Heart right ventricle (tissue), 16 donors: Measurements from ENCODE around the gene FBXL5. TPM values are rescaled to one million over a fixed set of nuclear protein-coding genes. Genes with fewer than 3 reads are reported as not detected.
A peak's percentile ranks its signal among the peaks of the same experiment; 100 is the strongest.

Source experiments
- ATAC-seq, 8 donors: fragments of 200-7000 bp; cut with Tn5 transposase; one replicate each; pipeline ENCODE4 v1.9.1; 2020; ENCODE audit warnings: mild to moderate bottlenecking in 8 of 8, moderate library complexity in 8 of 8, moderate number of reproducible peaks in 1 of 8
- DNase-seq, 2 donors: peaks; one replicate each; pipeline ENCODE4 v3.0.0-alpha.2; 2020
- H3K27ac ChIP-seq, 10 donors: fragments of 200-600 bp; sonication (generic) in 2 of 10; one replicate each; pipeline versions ENCODE4 v1.5.0 to v1.8.0; 2020 to 2022; ENCODE audit warnings: mild to moderate bottlenecking in 3 of 10
- H3K27me3 ChIP-seq, 7 donors: fragments of 200-600 bp; one replicate each; pipeline ENCODE4 v1.8.0; 2021 to 2022; ENCODE audit warnings: mild to moderate bottlenecking in 2 of 7
- H3K36me3 ChIP-seq, 9 donors: fragments of 200-600 bp; sonication (generic) in 1 of 9; one replicate each; pipeline versions ENCODE4 v1.5.0 to v1.8.0; 2020 to 2022; ENCODE audit warnings: mild to moderate bottlenecking in 2 of 9
- H3K4me1 ChIP-seq, 9 donors: fragments of 200-600 bp; sonication (generic) in 1 of 9; one replicate each; pipeline versions ENCODE4 v1.5.0 to v1.8.0; 2020 to 2022; ENCODE audit warnings: mild to moderate bottlenecking in 4 of 9
- H3K4me3 ChIP-seq, 10 donors: fragments of 200-600 bp; sonication (generic) in 2 of 10; one replicate each; pipeline versions ENCODE4 v1.5.0 to v1.8.0; 2020 to 2022; ENCODE audit warnings: mild to moderate bottlenecking in 7 of 10, moderate library complexity in 2 of 10
- H3K9me3 ChIP-seq, 11 donors: fragments of 200-600 bp in 10 of 11; sonication (generic) in 2 of 11; one replicate each; pipeline versions ENCODE4 v1.5.0 to v1.8.0; 2013 to 2022; ENCODE audit warnings: mild to moderate bottlenecking in 2 of 11, control low read depth in 1 of 11, moderate library complexity in 1 of 11
- CTCF ChIP-seq, 9 donors: fragments of 200-600 bp; sonication (generic) in 2 of 9; IDR thresholded peaks; one replicate each; pipeline versions ENCODE4 v1.5.0 to v1.8.0; 2021 to 2022; ENCODE audit warnings: antibody characterized with exemption in 9 of 9, mild to moderate bottlenecking in 5 of 9, moderate library complexity in 1 of 9
- WGBS, 2 donors: extraction: QIAGEN DNeasy Blood & Tissue Kit; methylation state at CpG; one replicate each; pipeline ENCODE4 v1.1.7; 2013; ENCODE audit warnings: inconsistent platforms in 1 of 2; 5-methylcytosine and 5-hydroxymethylcytosine counted together
- intact Hi-C, 10 donors: fragments of 100-400 bp; cut with DNase I; formaldehyde crosslinking; loops; one replicate each; pipeline versions ENCODE4 v1.11.1 to v1.14.2; 2022
- polyA plus RNA-seq, 2 donors: library from polyadenylated mRNA; stranded (reverse); fragments of 200-250 nt; gene quantifications; one replicate each; pipeline ENCODE4 v1.2.3, GENCODE V29; 2013
- total RNA-seq, 10 donors: library from RNA; stranded (reverse); fragmentation: NEBNext Ultra II Directional in 3 of 10; extraction: Animal tissue kit (Norgen Biotek cat#: 25700) in 3 of 10; gene quantifications; one replicate each; pipeline versions ENCODE4 v1.2.1 to v1.2.4, GENCODE V29; 2021 to 2023
- donor health status: Arrhythmogenic right ventricular cardiomyopathy.
- donor health status: ischemic (EF 13 %, LVEDD 7.1; RV severe dilation, severe dysfunction).
- donor health status: healthy with polysubstance abuse.
- donor health status: DM: no; HTN: yes; CAD: no.
- donor health status: DM: no; HTN: no; CAD: no.
- donor health status: ischemic (EF 25% LVEDD 6.9; RV normal size, moderate dysfunction).
- donor health status: ischemic (EF 25% LVEDD 5.7; RV mildly dilated, moderate dysfunction).
- donor health status: healthy.
- donor health status: DM: yes; HTN: yes; CAD: no.
- donor health status: Ischemic cardiomyopathy.
- donor health status: ischemic (EF 35%, LVEDD 5.7; RV mildly dilated, moderate dysfunction).
- donor health status: nonischemic (EF 11% LVEDD 7.7; RV severe dilation, severe dysfunction).
- donor health status: DM: yes; HTN: yes; CAD: no.
- donor health status: PGD.
- donor health status: ischemic (EF 29% LVEDD 5.4; RV normal size, mild dysfunction).
- donor health status: nonischemic (EF 23%, LVEDD 6.1; RV moderate dilation, normal function).

FBXL5 gene
- total and polyA plus RNA-seq, 12 donors, result 32.8 to 102 (median 74.1) TPM

DNA sequence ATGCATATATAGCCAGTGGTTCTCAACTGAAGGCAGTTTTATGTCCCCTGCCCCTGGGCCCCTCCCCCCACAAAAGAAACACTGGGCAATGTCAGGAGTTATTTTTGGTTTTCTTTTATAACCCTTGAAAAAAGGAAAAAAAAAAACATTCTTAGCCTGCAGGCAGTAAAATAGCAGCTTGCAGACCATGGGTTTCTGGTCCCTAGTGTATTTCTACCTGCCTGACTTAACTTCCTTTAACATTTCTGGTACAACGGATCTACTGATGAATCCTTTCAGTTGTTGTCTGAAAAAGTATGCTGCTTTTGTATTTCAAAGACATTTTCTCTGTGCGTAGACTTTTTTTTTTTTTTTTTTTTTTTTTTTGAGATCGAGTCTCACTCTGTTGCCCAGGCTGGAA, 15.4 kb upstream of the FBXL5 start:
- TF ChIP-seq CTCF (IDR thresholded peaks at IDR 0.05), result no peak
- 90 to 94% methylated on average over 3 of the region's 3 CpGs for WGBS, 2 donors
- Histone ChIP-seq H3K4me3 (no peak overlapping the region), H3K36me3 (no peaks in the 10 kb centered on the region), H3K27me3 (no peaks in the 10 kb centered on the region), H3K4me1 (peaks cover 0 to 30% (median 5%) of the 10 kb centered on the region in 9 donors), H3K9me3 (no peaks in the 10 kb centered on the region), H3K27ac (no peak overlapping the region)
- ATAC-seq (no peak), DNase-seq (no peak)
- intact Hi-C loops, result loop anchor here in 1 of 10 donors (5.0 kb wide), 1 partner anchor 1852 kb away; no protein-coding TSS in a partner anchor

DNA sequence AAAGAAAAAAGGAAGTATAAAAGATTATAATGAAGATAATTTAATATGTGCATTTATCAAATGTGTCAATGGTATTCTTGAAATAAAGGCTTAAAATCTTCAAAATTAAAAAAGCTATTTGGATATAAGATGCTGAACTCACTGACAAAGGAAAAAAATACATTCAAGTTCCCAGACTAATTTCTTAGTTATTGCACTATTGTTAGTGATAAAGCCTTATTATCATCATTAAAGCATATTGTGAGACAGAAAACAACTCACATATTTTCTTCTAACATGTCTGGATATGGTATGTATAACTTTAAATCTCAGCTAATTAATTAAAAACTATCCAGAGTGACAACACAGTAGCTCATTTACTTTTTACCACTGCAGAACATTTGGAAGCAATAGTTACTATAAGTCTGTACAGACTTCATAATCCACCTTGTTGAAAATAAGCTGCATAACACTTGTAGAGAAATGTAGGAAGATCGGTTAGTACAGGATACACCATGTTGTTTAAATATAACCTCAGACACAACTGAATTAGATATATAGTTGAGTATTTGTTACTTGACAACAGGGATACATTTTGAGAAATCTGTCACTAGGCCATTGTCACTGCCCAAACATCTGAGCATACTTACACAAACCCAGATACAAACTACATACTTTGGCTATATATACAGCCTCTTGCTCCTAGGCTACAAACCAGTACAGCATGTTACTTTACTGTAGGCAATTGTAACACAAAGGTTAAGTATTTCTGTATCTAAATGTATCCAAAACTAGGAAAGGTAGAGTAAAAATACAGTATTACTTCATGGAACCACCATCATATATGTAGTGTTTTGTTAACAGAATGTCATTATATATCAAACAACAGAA, 13.6 kb upstream of the FBXL5 start:
- Histone ChIP-seq H3K36me3 (no peaks in the 10 kb centered on the region), H3K27ac (peak overlapping the region in 1 of 10 donors; percentile 88), H3K4me1 (peaks cover 0 to 42% (median 5%) of the 10 kb centered on the region in 9 donors), H3K27me3 (no peaks in the 10 kb centered on the region), H3K9me3 (no peaks in the 10 kb centered on the region), H3K4me3 (no peak overlapping the region)
- DNase-seq, result no peak
- no peak for TF ChIP-seq CTCF (IDR thresholded peaks at IDR 0.05)
- intact Hi-C loops, result no loop called here
- no peak for ATAC-seq
- WGBS, 2 donors, result 42 to 49% methylated on average over 1 of the region's 1 CpG

GRCh38 chr4:15667006-15667405, 11.8 kb upstream of the FBXL5 start:
- Histone ChIP-seq H3K36me3 (no peaks in the 10 kb centered on the region), H3K4me3 (no peak overlapping the region), H3K27ac (peak overlapping the region in 1 of 10 donors; percentile 88), H3K4me1 (peaks cover 0 to 42% (median 5%) of the 10 kb centered on the region in 9 donors), H3K27me3 (no peaks in the 10 kb centered on the region), H3K9me3 (no peaks in the 10 kb centered on the region)
- no peak for DNase-seq
- ATAC-seq, result no peak
- TF ChIP-seq CTCF (IDR thresholded peaks at IDR 0.05), result no peak
- intact Hi-C loops, result no loop called here
- 63 to 72% methylated on average over 4 of the region's 4 CpGs for WGBS, 2 donors

- H3K27me3 ChIP-seq, result no peaks in the 10 kb centered on the region
- H3K36me3 ChIP-seq, result no peaks in the 10 kb centered on the region
- no peaks in the 10 kb centered on the region for H3K9me3 ChIP-seq
- peak overlapping the region in 1 of 10 donors; percentile 13 for H3K4me3 ChIP-seq
- intact Hi-C loops, result no loop called here
- H3K4me1 ChIP-seq, result peaks cover 0 to 43% (median 5%) of the 10 kb centered on the region in 9 donors
- TF ChIP-seq CTCF (IDR thresholded peaks at IDR 0.05), result no peak
- peak in 1 of 2 donors; percentile 16 for DNase-seq
- peak overlapping the region in 7 of 10 donors; percentile 36 to 88 (median 53) for H3K27ac ChIP-seq
- 75 to 79% methylated on average over 3 of the region's 3 CpGs for WGBS, 2 donors
- ATAC-seq, result peak in 7 of 8 donors; percentile 16 to 92 (median 79)
These were observed 10.7 kb upstream of the FBXL5 start for GRCh38 chr4:15665753-15666365.
